ENCODE data around the gene PLCG2. TPM values are rescaled to one million over a fixed set of nuclear protein-coding genes. Genes with fewer than 3 reads are reported as not detected.
"Not testable (repeated sequence)": the region's sequence is repeated elsewhere in the genome, so short reads cannot be mapped to it uniquely, and the experiment has no call there.

The PLCG2 gene
- total and polyA plus RNA-seq, 8 donors = 5.1 to 48.7 (median 9.4) TPM

DNA sequence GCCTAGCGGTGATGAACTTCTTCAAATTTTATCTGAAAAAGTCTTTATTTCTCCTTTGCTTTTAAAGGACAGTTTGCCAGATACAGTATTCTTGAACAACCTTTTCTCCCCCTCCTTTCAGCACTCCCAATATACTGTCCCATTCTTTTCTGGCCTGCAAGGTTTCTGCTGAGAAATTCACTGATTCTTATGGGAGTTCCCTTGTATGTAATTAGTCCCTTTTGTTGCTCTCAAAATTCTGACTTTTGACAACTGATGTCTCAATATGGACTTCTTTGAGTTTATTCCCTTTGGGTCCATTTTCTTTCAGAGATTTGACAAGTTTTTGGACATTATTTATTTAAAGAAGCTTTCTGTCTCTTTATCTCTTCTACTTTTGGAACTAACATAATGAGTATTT, 192.8 kb downstream of the PLCG2 start:
- TF ChIP-seq, protein P1, sequence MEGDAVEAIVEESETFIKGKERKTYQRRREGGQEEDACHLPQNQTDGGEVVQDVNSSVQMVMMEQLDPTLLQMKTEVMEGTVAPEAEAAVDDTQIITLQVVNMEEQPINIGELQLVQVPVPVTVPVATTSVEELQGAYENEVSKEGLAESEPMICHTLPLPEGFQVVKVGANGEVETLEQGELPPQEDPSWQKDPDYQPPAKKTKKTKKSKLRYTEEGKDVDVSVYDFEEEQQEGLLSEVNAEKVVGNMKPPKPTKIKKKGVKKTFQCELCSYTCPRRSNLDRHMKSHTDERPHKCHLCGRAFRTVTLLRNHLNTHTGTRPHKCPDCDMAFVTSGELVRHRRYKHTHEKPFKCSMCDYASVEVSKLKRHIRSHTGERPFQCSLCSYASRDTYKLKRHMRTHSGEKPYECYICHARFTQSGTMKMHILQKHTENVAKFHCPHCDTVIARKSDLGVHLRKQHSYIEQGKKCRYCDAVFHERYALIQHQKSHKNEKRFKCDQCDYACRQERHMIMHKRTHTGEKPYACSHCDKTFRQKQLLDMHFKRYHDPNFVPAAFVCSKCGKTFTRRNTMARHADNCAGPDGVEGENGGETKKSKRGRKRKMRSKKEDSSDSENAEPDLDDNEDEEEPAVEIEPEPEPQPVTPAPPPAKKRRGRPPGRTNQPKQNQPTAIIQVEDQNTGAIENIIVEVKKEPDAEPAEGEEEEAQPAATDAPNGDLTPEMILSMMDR (IDR thresholded peaks at IDR 0.05) = no peak
- no peaks in the 10 kb centered on the region for H3K36me3 ChIP-seq
- no peaks in the 10 kb centered on the region for H3K4me1 ChIP-seq
- no peak for DNase-seq
- no peaks in the 10 kb centered on the region for H3K27me3 ChIP-seq
- ATAC-seq = no peak
- peaks cover 0 to 22% of the 10 kb centered on the region in 2 donors for H3K9me3 ChIP-seq
- H3K27ac ChIP-seq = no peak overlapping the region
- intact Hi-C loops (cut with DNase I) = no loop called here
- no peak overlapping the region for H3K4me3 ChIP-seq

DNA sequence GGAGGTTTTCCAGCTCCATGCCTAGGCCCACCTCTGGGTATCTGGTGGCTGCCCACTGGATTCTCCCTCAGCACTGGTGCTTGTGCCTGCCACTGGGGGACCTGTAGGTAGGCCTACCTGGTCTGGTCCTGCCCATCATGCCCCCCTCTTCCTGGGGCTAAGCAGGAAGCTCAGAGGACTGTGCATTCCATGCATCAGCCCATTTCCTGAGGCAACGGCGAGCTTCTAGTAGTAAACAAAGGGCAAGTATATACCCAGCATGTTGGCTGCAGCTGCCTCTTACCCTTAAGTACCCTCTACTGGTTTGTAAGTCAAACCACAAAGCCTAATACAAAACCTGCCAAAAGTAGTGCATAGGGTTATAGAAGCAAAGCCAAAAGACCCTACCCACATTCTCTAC, 194.6 kb downstream of the PLCG2 start:
- Histone ChIP-seq H3K9me3 (peaks cover 0 to 22% of the 10 kb centered on the region in 2 donors), H3K27me3 (no peaks in the 10 kb centered on the region), H3K36me3 (no peaks in the 10 kb centered on the region), H3K27ac (no peak overlapping the region), H3K4me1 (no peaks in the 10 kb centered on the region), H3K4me3 (no peak overlapping the region)
- ATAC-seq (no peak), DNase-seq (no peak)
- intact Hi-C loops (cut with DNase I) = no loop called here
- TF ChIP-seq, protein P1 (IDR thresholded peaks at IDR 0.05) = no peak

DNA sequence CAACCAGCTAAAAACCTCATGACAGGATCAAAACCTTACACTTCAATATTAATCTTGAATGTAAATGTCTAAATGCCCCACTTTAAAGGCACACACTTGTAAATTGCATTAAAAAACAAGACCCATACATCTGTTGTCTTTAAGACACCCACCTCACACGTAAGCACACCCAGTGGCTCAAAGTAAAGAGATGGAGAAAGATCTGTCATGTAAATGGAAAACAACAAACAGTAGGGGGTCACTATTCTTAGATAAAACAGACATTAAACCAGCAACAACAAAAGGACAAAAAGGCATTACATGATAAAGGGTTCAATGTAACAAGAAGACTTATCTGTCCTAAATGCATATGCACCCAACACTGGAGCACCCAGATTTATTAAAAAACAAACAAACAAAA, 196.5 kb downstream of the PLCG2 start:
- no peaks in the 10 kb centered on the region for H3K36me3 ChIP-seq
- no peak overlapping the region for H3K4me3 ChIP-seq
- DNase-seq = no peak
- intact Hi-C loops (cut with DNase I) = no loop called here
- H3K9me3 ChIP-seq = peaks cover 0 to 22% of the 10 kb centered on the region in 2 donors
- TF ChIP-seq, protein P1 (IDR thresholded peaks at IDR 0.05) = no peak
- no peak for ATAC-seq
- no peak overlapping the region for H3K27ac ChIP-seq
- no peaks in the 10 kb centered on the region for H3K4me1 ChIP-seq
- H3K27me3 ChIP-seq = no peaks in the 10 kb centered on the region

DNA sequence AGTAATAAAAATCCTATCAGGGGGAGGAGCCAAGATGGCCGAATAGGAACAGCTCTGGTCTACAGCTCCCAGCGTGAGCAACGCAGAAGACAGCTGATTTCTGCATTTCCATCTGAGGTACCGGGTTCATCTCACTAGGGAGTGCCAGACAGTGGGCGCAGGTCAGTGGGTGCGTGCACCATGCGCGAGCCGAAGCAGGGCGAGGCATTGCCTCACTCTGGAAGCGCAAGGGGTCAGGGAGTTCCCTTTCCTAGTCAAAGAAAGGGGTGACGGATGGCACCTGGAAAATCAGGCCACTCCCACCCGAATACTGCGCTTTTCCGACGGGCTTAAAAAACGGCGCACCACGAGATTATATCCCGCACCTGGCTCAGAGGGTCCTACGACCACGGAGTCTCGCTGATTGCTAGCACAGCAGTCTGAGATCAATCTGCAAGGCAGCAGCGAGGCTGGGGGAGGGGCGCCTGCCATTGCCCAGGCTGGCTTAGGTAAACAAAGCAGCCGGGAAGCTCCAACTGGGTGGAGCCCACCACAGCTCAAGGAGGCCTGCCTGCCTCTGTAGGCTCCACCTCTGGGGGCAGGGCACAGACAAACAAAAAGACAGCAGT, 198.3 kb downstream of the PLCG2 start:
- H3K4me1 ChIP-seq; H3K4me3 ChIP-seq; intact Hi-C loops (cut with DNase I); H3K36me3 ChIP-seq; H3K9me3 ChIP-seq; DNase-seq; ATAC-seq; H3K27ac ChIP-seq; H3K27me3 ChIP-seq: not testable (repeated sequence)

DNA sequence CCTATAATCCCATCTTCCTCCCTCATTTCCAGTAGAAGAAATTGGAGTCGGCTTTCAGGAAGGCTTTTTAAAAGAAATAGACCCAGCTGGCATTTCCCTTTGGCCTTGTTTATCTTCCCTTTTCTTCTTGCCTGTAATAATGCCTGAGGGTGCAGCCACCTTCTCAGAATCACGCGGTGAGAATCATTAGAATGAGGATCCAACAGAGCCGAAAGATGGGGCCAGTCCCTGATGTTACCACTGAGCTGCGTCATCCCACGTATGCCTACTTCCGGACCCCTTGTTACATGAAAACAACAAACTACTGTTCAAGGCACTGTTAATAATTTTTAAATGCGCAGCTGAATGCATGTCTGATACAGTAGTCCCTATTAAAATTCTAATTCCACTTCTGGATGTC, 208.0 kb downstream of the PLCG2 start:
- H3K4me3 ChIP-seq = no peak overlapping the region
- no peaks in the 10 kb centered on the region for H3K4me1 ChIP-seq
- H3K27me3 ChIP-seq = no peaks in the 10 kb centered on the region
- intact Hi-C loops (cut with DNase I) = no loop called here
- no peaks in the 10 kb centered on the region for H3K9me3 ChIP-seq
- H3K36me3 ChIP-seq = no peaks in the 10 kb centered on the region
- TF ChIP-seq, protein P1 (IDR thresholded peaks at IDR 0.05) = no peak
- ATAC-seq (no peak), DNase-seq (no peak)
- H3K27ac ChIP-seq = no peak overlapping the region

DNA sequence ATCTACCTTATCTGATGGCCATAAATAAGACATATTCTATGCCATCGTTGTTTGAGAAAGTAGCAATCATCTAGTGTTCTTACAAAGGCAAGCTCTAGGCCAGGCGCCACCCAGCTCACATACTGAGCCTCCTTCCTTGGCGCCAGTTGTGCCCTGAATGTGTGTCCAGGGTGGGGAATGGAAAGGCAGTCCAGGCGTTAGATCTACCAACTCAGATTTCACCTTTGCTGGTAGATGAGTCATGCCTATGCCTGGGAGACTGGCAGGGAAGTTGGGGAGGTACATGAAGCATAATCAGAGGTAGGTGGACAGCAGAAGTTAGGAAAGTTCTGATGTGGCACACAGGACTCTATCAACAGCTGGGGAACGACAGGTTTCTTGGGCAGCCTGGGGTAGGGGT, 208.6 kb downstream of the PLCG2 start:
- no peaks in the 10 kb centered on the region for H3K9me3 ChIP-seq
- no peaks in the 10 kb centered on the region for H3K36me3 ChIP-seq
- no peak overlapping the region for H3K27ac ChIP-seq
- DNase-seq (no peak), ATAC-seq (no peak)
- no peak overlapping the region for H3K4me3 ChIP-seq
- intact Hi-C loops (cut with DNase I) = no loop called here
- TF ChIP-seq, protein P1 (IDR thresholded peaks at IDR 0.05) = no peak
- no peaks in the 10 kb centered on the region for H3K27me3 ChIP-seq
- H3K4me1 ChIP-seq = no peaks in the 10 kb centered on the region

All from left lung (tissue), 10 donors.